Neural cell (in vitro differentiated cells): ENCODE data around the gene HOOK1.

Experiments
- CTCF ChIP-seq: fragments of 450-650 bp; IDR thresholded peaks from 2 replicates; pipeline ENCODE4 v1.5.1; 2014; ENCODE audit warnings: antibody characterized with exemption, mild to moderate bottlenecking, moderate library complexity; ENCODE audit not compliant: poor library complexity, severe bottlenecking
- MXI1 ChIP-seq: fragments of 450-650 bp; conservative IDR thresholded peaks from 2 replicates; pipeline ENCODE4 v1.6.1; 2014; ENCODE audit warnings: antibody characterized with exemption, mild to moderate bottlenecking; ENCODE audit not compliant: poor library complexity, severe bottlenecking
- POLR2AphosphoS5 ChIP-seq: IDR thresholded peaks from 2 replicates; pipeline ENCODE4 v1.6.1; 2012
- TF ChIP-seq, protein P1 (sequence below): IDR thresholded peaks from 2 replicates; pipeline ENCODE4 v1.6.1; 2012; ENCODE audit warnings: borderline replicate concordance

DNA sequence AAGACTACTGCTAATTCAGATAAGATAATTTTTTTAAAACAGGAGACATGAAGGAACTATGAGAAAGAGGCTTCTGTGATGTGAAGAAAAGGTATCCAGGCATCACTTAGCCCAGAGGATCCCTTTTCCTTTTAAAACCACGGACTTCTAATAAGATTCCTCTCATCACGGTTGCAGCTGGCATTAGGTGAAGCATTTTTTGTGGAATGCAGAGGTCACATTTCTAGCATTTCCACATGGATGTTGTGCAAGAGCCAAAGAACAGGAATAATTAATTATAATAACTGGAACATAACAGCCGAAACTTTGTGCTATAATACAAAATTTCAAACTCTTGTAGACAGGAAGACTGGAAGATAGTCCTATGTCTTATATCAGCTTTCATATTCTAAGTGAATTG lies 84.2 kb downstream of the HOOK1 start:
- TF ChIP-seq CTCF (no peak), MXI1 (no peak), POLR2AphosphoS5 (no peak)
- TF ChIP-seq, protein P1, sequence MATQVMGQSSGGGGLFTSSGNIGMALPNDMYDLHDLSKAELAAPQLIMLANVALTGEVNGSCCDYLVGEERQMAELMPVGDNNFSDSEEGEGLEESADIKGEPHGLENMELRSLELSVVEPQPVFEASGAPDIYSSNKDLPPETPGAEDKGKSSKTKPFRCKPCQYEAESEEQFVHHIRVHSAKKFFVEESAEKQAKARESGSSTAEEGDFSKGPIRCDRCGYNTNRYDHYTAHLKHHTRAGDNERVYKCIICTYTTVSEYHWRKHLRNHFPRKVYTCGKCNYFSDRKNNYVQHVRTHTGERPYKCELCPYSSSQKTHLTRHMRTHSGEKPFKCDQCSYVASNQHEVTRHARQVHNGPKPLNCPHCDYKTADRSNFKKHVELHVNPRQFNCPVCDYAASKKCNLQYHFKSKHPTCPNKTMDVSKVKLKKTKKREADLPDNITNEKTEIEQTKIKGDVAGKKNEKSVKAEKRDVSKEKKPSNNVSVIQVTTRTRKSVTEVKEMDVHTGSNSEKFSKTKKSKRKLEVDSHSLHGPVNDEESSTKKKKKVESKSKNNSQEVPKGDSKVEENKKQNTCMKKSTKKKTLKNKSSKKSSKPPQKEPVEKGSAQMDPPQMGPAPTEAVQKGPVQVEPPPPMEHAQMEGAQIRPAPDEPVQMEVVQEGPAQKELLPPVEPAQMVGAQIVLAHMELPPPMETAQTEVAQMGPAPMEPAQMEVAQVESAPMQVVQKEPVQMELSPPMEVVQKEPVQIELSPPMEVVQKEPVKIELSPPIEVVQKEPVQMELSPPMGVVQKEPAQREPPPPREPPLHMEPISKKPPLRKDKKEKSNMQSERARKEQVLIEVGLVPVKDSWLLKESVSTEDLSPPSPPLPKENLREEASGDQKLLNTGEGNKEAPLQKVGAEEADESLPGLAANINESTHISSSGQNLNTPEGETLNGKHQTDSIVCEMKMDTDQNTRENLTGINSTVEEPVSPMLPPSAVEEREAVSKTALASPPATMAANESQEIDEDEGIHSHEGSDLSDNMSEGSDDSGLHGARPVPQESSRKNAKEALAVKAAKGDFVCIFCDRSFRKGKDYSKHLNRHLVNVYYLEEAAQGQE: no peak
